GM23248 (cell line): Measurements from ENCODE around the gene TNFAIP3. TPM values are rescaled to one million over a fixed set of nuclear protein-coding genes. Genes with fewer than 3 reads are reported as not detected.
A peak's percentile ranks its signal among the peaks of the same experiment; 100 is the strongest.
"Not testable (repeated sequence)": the region's sequence is repeated elsewhere in the genome, so short reads cannot be mapped to it uniquely, and the experiment has no call there.

Experiments
- DNase-seq: peaks from one replicate; pipeline ENCODE4 v3.0.0-alpha.2; 2015
- H2AFZ ChIP-seq: fragments of 200-600 bp; sonication (generic); 2 replicates; pipeline ENCODE4 v1.6.1; 2016; ENCODE audit warnings: antibody characterized with exemption
- H3F3A ChIP-seq: fragments of 200-600 bp; sonication (generic); 2 replicates; pipeline ENCODE4 v1.6.1; 2016; ENCODE audit warnings: mild to moderate bottlenecking, antibody characterized with exemption, mixed run types; ENCODE audit not compliant: insufficient read depth
- H3K27ac ChIP-seq: fragments of 200-600 bp; sonication (generic); 2 replicates; pipeline ENCODE4 v1.5.1; 2016; ENCODE audit warnings: mild to moderate bottlenecking
- H3K27me3 ChIP-seq: fragments of 200-600 bp; sonication (generic); replicated peaks from 2 replicates; pipeline ENCODE4 v1.6.1; 2016; ENCODE audit warnings: mild to moderate bottlenecking; ENCODE audit not compliant: insufficient read depth
- H3K36me3 ChIP-seq: fragments of 200-600 bp; sonication (generic); 2 replicates; pipeline ENCODE4 v1.6.1; 2016; ENCODE audit warnings: low read depth, mild to moderate bottlenecking
- H3K4me1 ChIP-seq: fragments of 200-600 bp; sonication (generic); 2 replicates; pipeline ENCODE4 v1.6.1; 2016; ENCODE audit warnings: mild to moderate bottlenecking; ENCODE audit not compliant: insufficient read depth
- H3K4me2 ChIP-seq: fragments of 200-600 bp; sonication (generic); one replicate; pipeline ENCODE4 v1.6.1; 2016; ENCODE audit warnings: mild to moderate bottlenecking; ENCODE audit not compliant: unreplicated experiment
- H3K4me3 ChIP-seq: fragments of 200-600 bp; sonication (generic); 2 replicates; pipeline ENCODE4 v1.5.1; 2016; ENCODE audit warnings: mild to moderate bottlenecking
- H3K79me2 ChIP-seq: fragments of 200-600 bp; sonication (generic); 2 replicates; pipeline ENCODE4 v1.6.1; 2016; ENCODE audit warnings: mild to moderate bottlenecking; ENCODE audit not compliant: insufficient read depth
- H3K9ac ChIP-seq: fragments of 200-600 bp; sonication (generic); 2 replicates; pipeline ENCODE4 v1.6.1; 2016; ENCODE audit warnings: mild to moderate bottlenecking
- H3K9me2 ChIP-seq: fragments of 200-600 bp; sonication (generic); 2 replicates; pipeline ENCODE4 v1.6.1; 2016; ENCODE audit warnings: mixed run types, mild to moderate bottlenecking, moderate library complexity; ENCODE audit not compliant: insufficient read depth
- H3K9me3 ChIP-seq: fragments of 200-600 bp; sonication (generic); one replicate; pipeline ENCODE4 v1.6.1; 2017; ENCODE audit warnings: low read depth
- H4K20me1 ChIP-seq: fragments of 200-600 bp; sonication (generic); 2 replicates; pipeline ENCODE4 v1.6.0; 2016; ENCODE audit not compliant: insufficient read depth
- EZH2 ChIP-seq: fragments of 200-600 bp; sonication (generic); IDR thresholded peaks from 2 replicates; pipeline ENCODE4 v1.6.1; 2018; ENCODE audit warnings: antibody characterized with exemption, mild to moderate bottlenecking; ENCODE audit not compliant: insufficient read depth, poor library complexity, severe bottlenecking
- EZH2phosphoT487 ChIP-seq: fragments of 200-600 bp; sonication (generic); IDR thresholded peaks from 2 replicates; pipeline ENCODE4 v1.6.1; 2018; ENCODE audit warnings: antibody characterized with exemption, moderate library complexity, mild to moderate bottlenecking, low read depth; ENCODE audit not compliant: insufficient read depth
- WGBS, 2 experiments: methylation state at CpG; one replicate each; pipeline ENCODE4 v1.1.6; 2015 to 2017; ENCODE audit warnings: low lambda C conversion rate in 2 of 2, low coverage in 1 of 2; ENCODE audit errors: missing lambda C conversion rate in 2 of 2; 5-methylcytosine and 5-hydroxymethylcytosine counted together
- in situ Hi-C: fragments of 300-500 bp; cut with MboI; formaldehyde crosslinking; loops from 2 replicates; pipeline ENCODE4 v1.15.0; 2020
- polyA plus RNA-seq: library from polyadenylated mRNA; unstranded; fragments of >200 nt; fragmentation: Nextera tagmentation; extraction: Ambion mirVana; gene quantifications from 2 replicates; pipeline ENCODE4 v1.2.1, GENCODE V29; 2016
- total RNA-seq: library from RNA; depleted of rRNA; stranded (reverse); fragments of >200 nt; shearing (Covaris generic); gene quantifications from 2 replicates; pipeline ENCODE4 v1.2.3, GENCODE V29; 2014

The TNFAIP3 gene
- total and polyA plus RNA-seq, 2 experiments from 2014 or later: 2.7 to 6.3 TPM

DNA sequence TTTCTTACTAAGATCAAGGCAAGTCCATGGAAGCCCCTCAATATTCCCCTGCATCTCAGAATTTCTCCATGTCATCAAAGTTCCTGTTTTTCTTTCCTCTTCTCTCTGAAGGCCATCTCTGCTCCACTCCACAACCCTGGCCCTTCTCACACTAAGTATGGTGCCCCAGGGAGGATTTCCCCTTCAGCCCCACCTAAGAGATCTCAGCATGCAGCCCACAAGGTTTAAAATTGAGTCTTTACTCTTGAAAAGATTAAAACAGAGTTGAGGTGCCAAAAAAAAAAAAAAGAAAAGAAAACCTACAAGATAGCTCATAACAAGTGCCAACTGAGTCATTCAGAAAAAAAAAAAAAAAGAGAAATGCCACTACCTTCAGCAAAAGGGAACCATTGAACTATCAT is 36.5 kb upstream of the TNFAIP3 start:
- no peaks in the 10 kb centered on the region for H3K79me2 ChIP-seq
- no peak overlapping the region for H3K27ac ChIP-seq
- H3K9ac ChIP-seq: no peak overlapping the region
- no peaks in the 10 kb centered on the region for H4K20me1 ChIP-seq
- H3K4me2 ChIP-seq: no peak overlapping the region
- H3K27me3 ChIP-seq: no peaks in the 10 kb centered on the region
- in situ Hi-C loops: no loop called here
- TF ChIP-seq EZH2 (no peak), EZH2phosphoT487 (no peak)
- no peaks in the 10 kb centered on the region for H3K9me3 ChIP-seq
- H3K4me3 ChIP-seq: no peak overlapping the region
- peak; percentile 45 for DNase-seq
- no peaks in the 10 kb centered on the region for H3K36me3 ChIP-seq
- H2AFZ ChIP-seq: no peak overlapping the region
- H3K9me2 ChIP-seq: no peaks in the 10 kb centered on the region
- H3F3A ChIP-seq: peaks cover 30% of the 10 kb centered on the region
- peaks cover 35% of the 10 kb centered on the region for H3K4me1 ChIP-seq

DNA sequence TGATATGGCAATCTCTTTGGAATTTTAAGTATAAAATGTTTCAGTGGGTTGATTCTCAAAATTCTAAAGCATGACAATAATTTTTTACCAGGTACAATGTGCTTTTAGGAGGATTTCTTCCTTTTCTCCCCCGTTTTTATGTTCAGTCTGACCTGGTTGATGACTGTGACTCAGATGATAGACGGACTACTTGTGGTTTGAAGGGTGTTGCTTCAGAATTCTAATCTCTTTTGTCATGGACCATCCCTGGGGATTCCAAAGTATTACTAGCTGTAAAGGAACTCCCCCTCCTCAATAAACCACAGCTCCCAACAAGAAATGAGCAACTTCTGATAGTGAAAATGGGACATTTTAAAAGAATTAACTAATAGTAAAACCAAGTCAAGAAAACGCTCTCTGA is 34.9 kb upstream of the TNFAIP3 start:
- WGBS, 2 experiments: 25% methylated on average over 3 of the region's 3 CpGs
- Histone ChIP-seq H2AFZ (no peak overlapping the region), H3F3A (peaks cover 30% of the 10 kb centered on the region), H3K9me3 (no peaks in the 10 kb centered on the region), H3K27me3 (no peaks in the 10 kb centered on the region), H3K79me2 (no peaks in the 10 kb centered on the region), H3K4me2 (peak overlapping the region; percentile 72), H3K9ac (no peak overlapping the region), H3K36me3 (no peaks in the 10 kb centered on the region), H3K9me2 (no peaks in the 10 kb centered on the region), H3K4me1 (peaks cover 35% of the 10 kb centered on the region), H3K4me3 (no peak overlapping the region), H4K20me1 (no peaks in the 10 kb centered on the region), H3K27ac (no peak overlapping the region)
- in situ Hi-C loops: no loop called here
- peak; percentile 85 for DNase-seq
- TF ChIP-seq EZH2phosphoT487 (no peak), EZH2 (no peak)

GRCh38 chr6:137834508-137834907 is 32.6 kb upstream of the TNFAIP3 start:
- in situ Hi-C loops: no loop called here
- H3K9me2 ChIP-seq: no peaks in the 10 kb centered on the region
- no peak for TF ChIP-seq EZH2phosphoT487
- no peak overlapping the region for H3K9ac ChIP-seq
- peaks cover 22% of the 10 kb centered on the region for H3F3A ChIP-seq
- peaks cover 29% of the 10 kb centered on the region for H3K4me1 ChIP-seq
- no peaks in the 10 kb centered on the region for H3K9me3 ChIP-seq
- H2AFZ ChIP-seq: no peak overlapping the region
- H4K20me1 ChIP-seq: no peaks in the 10 kb centered on the region
- H3K4me3 ChIP-seq: no peak overlapping the region
- no peaks in the 10 kb centered on the region for H3K27me3 ChIP-seq
- 92 to 94% methylated on average over 3 of the region's 3 CpGs for WGBS, 2 experiments
- no peak overlapping the region for H3K27ac ChIP-seq
- H3K79me2 ChIP-seq: no peaks in the 10 kb centered on the region
- H3K4me2 ChIP-seq: no peak overlapping the region
- DNase-seq: no peak
- H3K36me3 ChIP-seq: no peaks in the 10 kb centered on the region

- no peaks in the 10 kb centered on the region for H3K36me3 ChIP-seq
- H3K79me2 ChIP-seq: no peaks in the 10 kb centered on the region
- H3K4me3 ChIP-seq: no peak overlapping the region
- no peaks in the 10 kb centered on the region for H3K9me3 ChIP-seq
- H4K20me1 ChIP-seq: no peaks in the 10 kb centered on the region
- 32 to 40% methylated on average over 3 of the region's 3 CpGs for WGBS, 2 experiments
- no peaks in the 10 kb centered on the region for H3K27me3 ChIP-seq
- no peak overlapping the region for H3K27ac ChIP-seq
- no peak overlapping the region for H3K4me2 ChIP-seq
- peaks cover 12% of the 10 kb centered on the region; the same call in 1 of the 2 replicates for H3F3A ChIP-seq
- in situ Hi-C loops: no loop called here
- H3K9me2 ChIP-seq: no peaks in the 10 kb centered on the region
- no peak overlapping the region for H2AFZ ChIP-seq
- no peak for DNase-seq
- no peak overlapping the region for H3K9ac ChIP-seq
- peaks cover 9% of the 10 kb centered on the region for H3K4me1 ChIP-seq
- TF ChIP-seq EZH2phosphoT487 (no peak), EZH2 (no peak)
These were observed 30.3 kb upstream of the TNFAIP3 start for GRCh38 chr6:137836788-137837187.

- in situ Hi-C loops: not testable (repeated sequence)
These were observed 29.0 kb upstream of the TNFAIP3 start for GRCh38 chr6:137838090-137838489.

DNA sequence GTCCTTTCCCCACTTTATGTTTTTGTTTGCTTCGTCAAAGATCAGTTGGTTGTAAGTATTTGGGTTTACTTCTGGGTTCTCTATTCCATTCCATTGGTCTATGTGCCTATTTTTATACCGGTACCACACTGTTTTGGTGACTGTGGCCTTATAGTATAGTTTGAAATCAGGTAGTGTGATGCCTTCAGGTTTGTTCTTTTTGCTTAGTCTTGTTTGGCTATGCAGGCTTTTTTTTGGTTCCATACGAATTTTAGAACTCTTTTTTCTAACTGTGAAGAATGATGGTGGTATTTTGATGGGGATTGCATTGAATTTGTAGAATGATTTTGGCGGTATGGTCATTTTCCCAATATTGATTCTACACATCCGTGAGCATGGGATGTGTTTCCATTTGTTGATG is 28.5 kb upstream of the TNFAIP3 start:
- H3K4me1 ChIP-seq, H3K9me3 ChIP-seq, H3F3A ChIP-seq, DNase-seq, H3K36me3 ChIP-seq, H3K4me3 ChIP-seq, in situ Hi-C loops, H3K9me2 ChIP-seq, H3K4me2 ChIP-seq, H4K20me1 ChIP-seq, H3K27ac ChIP-seq, H3K27me3 ChIP-seq, H2AFZ ChIP-seq, H3K79me2 ChIP-seq, H3K9ac ChIP-seq: not testable (repeated sequence)
- 54 to 65% methylated on average over 5 of the region's 5 CpGs for WGBS, 2 experiments

More at GRCh38 chr6:137838090-137838489, 29.0 kb upstream of the TNFAIP3 start:
- not testable (repeated sequence) for H4K20me1 ChIP-seq, H3K27ac ChIP-seq, H3K36me3 ChIP-seq, H3F3A ChIP-seq, H2AFZ ChIP-seq, H3K79me2 ChIP-seq, H3K9me2 ChIP-seq, H3K4me1 ChIP-seq, H3K4me2 ChIP-seq, H3K27me3 ChIP-seq, H3K4me3 ChIP-seq, DNase-seq, H3K9ac ChIP-seq, H3K9me3 ChIP-seq
- 83 to 90% methylated on average over 2 of the region's 2 CpGs for WGBS, 2 experiments
